ENCODE data around the gene DDIAS. TPM values are rescaled to one million over a fixed set of nuclear protein-coding genes. Genes with fewer than 3 reads are reported as not detected.
A peak's percentile ranks its signal among the peaks of the same experiment; 100 is the strongest.

The DDIAS gene
- total RNA-seq, 3 donors from 2014 or later: 0.66 to 2.5 (median 1.3) TPM

- H3K9me3 ChIP-seq: no peaks in the 10 kb centered on the region
- H3K36me3 ChIP-seq: no peaks in the 10 kb centered on the region
- H3K27me3 ChIP-seq: no peaks in the 10 kb centered on the region
- intact Hi-C loops (cut with DNase I; ENCODE audit: low total_unique reads): no loop called here
- H3K4me3 ChIP-seq: no peak overlapping the region
- no peaks in the 10 kb centered on the region for H3K4me1 ChIP-seq
- no peak for TF ChIP-seq CTCF (IDR thresholded peaks at IDR 0.05)
- TF ChIP-seq POLR2AphosphoS5 (IDR thresholded peaks at IDR 0.05): no peak
- TF ChIP-seq POLR2A (IDR thresholded peaks at IDR 0.05): no peak
- DNase-seq (ENCODE audit: low spot score in 2 of 2): no peak
- H3K27ac ChIP-seq: peak overlapping the region in 1 of 2 donors; percentile 3
These were observed 43.4 kb upstream of the DDIAS start for GRCh38 chr11:82858133-82858532.

- Histone ChIP-seq H3K4me1 (no peaks in the 10 kb centered on the region), H3K36me3 (no peaks in the 10 kb centered on the region), H3K27ac (peak overlapping the region in 1 of 2 donors; percentile 3), H3K27me3 (no peaks in the 10 kb centered on the region), H3K9me3 (no peaks in the 10 kb centered on the region), H3K4me3 (no peak overlapping the region)
- no peak for TF ChIP-seq POLR2AphosphoS5 (IDR thresholded peaks at IDR 0.05)
- no peak for TF ChIP-seq POLR2A (IDR thresholded peaks at IDR 0.05)
- no peak for TF ChIP-seq CTCF (IDR thresholded peaks at IDR 0.05)
- intact Hi-C loops (cut with DNase I; ENCODE audit: low total_unique reads): no loop called here
- DNase-seq (ENCODE audit: low spot score in 2 of 2): no peak
These were observed 42.9 kb upstream of the DDIAS start for GRCh38 chr11:82858556-82859091.

GRCh38 chr11:82859750-82860149, 41.8 kb upstream of the DDIAS start:
- intact Hi-C loops (cut with DNase I; ENCODE audit: low total_unique reads): no loop called here
- H3K9me3 ChIP-seq: no peaks in the 10 kb centered on the region
- no peak for DNase-seq (ENCODE audit: low spot score in 2 of 2)
- no peaks in the 10 kb centered on the region for H3K36me3 ChIP-seq
- H3K27ac ChIP-seq: no peak overlapping the region
- H3K27me3 ChIP-seq: no peaks in the 10 kb centered on the region
- no peak for TF ChIP-seq CTCF (IDR thresholded peaks at IDR 0.05)
- no peak for TF ChIP-seq POLR2AphosphoS5 (IDR thresholded peaks at IDR 0.05)
- no peak for TF ChIP-seq POLR2A (IDR thresholded peaks at IDR 0.05)
- no peak overlapping the region for H3K4me3 ChIP-seq
- H3K4me1 ChIP-seq: no peaks in the 10 kb centered on the region

- no peak for DNase-seq (ENCODE audit: low spot score in 2 of 2)
- intact Hi-C loops (cut with DNase I; ENCODE audit: low total_unique reads): no loop called here
- Histone ChIP-seq H3K9me3 (no peaks in the 10 kb centered on the region), H3K4me1 (no peaks in the 10 kb centered on the region), H3K36me3 (no peaks in the 10 kb centered on the region), H3K27me3 (no peaks in the 10 kb centered on the region), H3K4me3 (no peak overlapping the region), H3K27ac (no peak overlapping the region)
- TF ChIP-seq CTCF (IDR thresholded peaks at IDR 0.05): no peak
- TF ChIP-seq POLR2AphosphoS5 (IDR thresholded peaks at IDR 0.05): no peak
- TF ChIP-seq POLR2A (IDR thresholded peaks at IDR 0.05): no peak
These were observed 39.2 kb upstream of the DDIAS start for GRCh38 chr11:82862379-82862778.

GRCh38 chr11:82863209-82863608, 38.3 kb upstream of the DDIAS start:
- Histone ChIP-seq H3K27me3 (no peaks in the 10 kb centered on the region), H3K36me3 (no peaks in the 10 kb centered on the region), H3K4me1 (no peaks in the 10 kb centered on the region), H3K9me3 (no peaks in the 10 kb centered on the region), H3K4me3 (no peak overlapping the region), H3K27ac (no peak overlapping the region)
- intact Hi-C loops (cut with DNase I; ENCODE audit: low total_unique reads): no loop called here
- TF ChIP-seq POLR2A (IDR thresholded peaks at IDR 0.05): no peak
- no peak for TF ChIP-seq POLR2AphosphoS5 (IDR thresholded peaks at IDR 0.05)
- no peak for TF ChIP-seq CTCF (IDR thresholded peaks at IDR 0.05)
- no peak for DNase-seq (ENCODE audit: low spot score in 2 of 2)

All from breast epithelium (tissue), 4 donors.